Measurements from ENCODE around the gene CST3. TPM values are rescaled to one million over a fixed set of nuclear protein-coding genes. Genes with fewer than 3 reads are reported as not detected.

CST3 gene
- total RNA-seq, 4 donors from 2014 or later: 870 to 2,325 (median 1,540) TPM

DNA sequence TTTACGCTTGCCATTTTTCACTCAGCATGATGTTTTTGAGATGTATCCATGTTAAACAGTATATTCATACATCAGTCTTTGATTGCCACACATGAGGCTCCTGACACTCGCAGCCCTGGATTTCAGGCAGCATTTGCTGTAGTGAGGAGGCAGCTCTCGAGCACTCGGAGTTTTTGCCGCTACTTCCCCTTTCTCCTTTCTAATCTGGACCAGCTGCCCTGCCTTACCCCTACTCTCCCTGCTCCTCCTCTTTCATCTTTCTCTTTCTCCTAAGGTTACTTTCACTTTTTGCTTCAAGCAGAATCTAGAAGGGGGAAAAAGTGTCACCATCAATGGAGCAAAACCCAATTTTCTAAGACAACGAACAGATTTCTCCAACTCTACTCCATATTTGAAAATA is 5.9 kb upstream of the CST3 start:
- H3K36me3 ChIP-seq: no peaks in the 10 kb centered on the region
- no peaks in the 10 kb centered on the region for H3K9me3 ChIP-seq
- no peak for TF ChIP-seq POLR2A (IDR thresholded peaks at IDR 0.05)
- no peak for TF ChIP-seq CTCF (IDR thresholded peaks at IDR 0.05)
- TF ChIP-seq EP300 (IDR thresholded peaks at IDR 0.05): no peak
- H3K4me1 ChIP-seq: peaks cover 0 to 25% (median 0%) of the 10 kb centered on the region in 4 donors
- 71 to 72% methylated on average over 6 of the region's 6 CpGs for WGBS, 2 donors
- H3K27ac ChIP-seq: no peak overlapping the region
- no peak overlapping the region for H3K4me3 ChIP-seq
- DNase-seq (ENCODE audit: low spot score in 2 of 2): peak in 1 of 2 donors; percentile 6
- no peaks in the 10 kb centered on the region for H3K27me3 ChIP-seq

DNA sequence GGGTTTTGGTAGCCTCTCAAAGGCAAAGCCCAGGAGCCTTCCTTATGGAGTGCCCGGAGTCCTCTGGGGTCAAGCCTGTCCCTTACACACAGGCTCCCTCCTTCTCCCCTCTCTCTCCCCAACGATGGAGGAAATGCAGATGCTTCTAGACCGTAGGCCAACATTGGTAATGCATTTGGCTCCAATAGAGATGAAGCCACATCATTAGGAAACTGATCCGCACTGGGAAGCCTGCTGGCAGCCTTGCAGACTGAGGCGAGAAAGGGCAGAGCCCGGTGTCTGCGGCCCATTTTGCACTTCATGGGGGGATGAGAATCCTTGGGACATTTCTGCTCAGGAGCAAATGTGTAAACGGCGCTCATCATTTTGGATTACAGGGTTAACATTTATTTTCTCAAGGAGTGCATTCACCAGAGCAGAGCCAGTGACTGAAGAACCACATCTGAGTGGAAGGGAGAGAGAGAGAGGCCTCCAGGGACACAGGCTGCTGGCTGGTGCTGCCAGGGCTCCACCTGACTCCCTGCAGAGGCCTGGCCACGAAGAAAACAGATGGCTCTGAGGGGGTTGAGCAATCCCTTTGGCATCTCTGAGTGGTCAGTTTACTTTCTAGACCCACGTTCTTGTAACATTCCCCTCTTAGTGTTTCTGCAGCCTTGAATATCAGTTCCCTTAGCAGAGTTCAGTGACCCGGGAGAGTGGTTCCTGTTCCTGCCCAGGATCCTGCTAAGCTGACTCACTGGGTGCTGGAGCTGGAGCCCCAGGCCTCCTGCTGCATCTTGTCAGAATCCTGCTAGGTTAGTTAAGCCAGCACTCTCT is 4.4 kb upstream of the CST3 start:
- Histone ChIP-seq H3K36me3 (no peaks in the 10 kb centered on the region), H3K9me3 (no peaks in the 10 kb centered on the region), H3K4me1 (peaks cover 0 to 32% (median 0%) of the 10 kb centered on the region in 4 donors), H3K27ac (peak overlapping the region in 2 of 4 donors; percentile 19 to 54), H3K27me3 (no peaks in the 10 kb centered on the region), H3K4me3 (no peak overlapping the region)
- 61 to 62% methylated on average over 12 of the region's 12 CpGs for WGBS, 2 donors
- DNase-seq (ENCODE audit: low spot score in 2 of 2): peak in 1 of 2 donors; percentile 43
- peak in 1 of 2 donors; percentile 35 for TF ChIP-seq EP300 (IDR thresholded peaks at IDR 0.05)
- TF ChIP-seq POLR2A (IDR thresholded peaks at IDR 0.05): no peak

GRCh38 chr20:23640671-23641667 is 3.2 kb upstream of the CST3 start:
- no peaks in the 10 kb centered on the region for H3K27me3 ChIP-seq
- H3K4me3 ChIP-seq: no peak overlapping the region
- 75 to 77% methylated on average over 11 of the region's 11 CpGs for WGBS, 2 donors
- no peak overlapping the region for H3K27ac ChIP-seq
- no peaks in the 10 kb centered on the region for H3K9me3 ChIP-seq
- no peak for DNase-seq (ENCODE audit: low spot score in 2 of 2)
- H3K36me3 ChIP-seq: no peaks in the 10 kb centered on the region
- H3K4me1 ChIP-seq: peaks cover 0 to 39% (median 0%) of the 10 kb centered on the region in 4 donors
- TF ChIP-seq CTCF (IDR thresholded peaks at IDR 0.05) (no peak), EP300 (IDR thresholded peaks at IDR 0.05) (no peak), POLR2A (IDR thresholded peaks at IDR 0.05) (no peak)

- peaks cover 0 to 3% (median 0%) of the 10 kb centered on the region in 3 donors for H3K36me3 ChIP-seq
- H3K4me3 ChIP-seq: no peak overlapping the region
- H3K4me1 ChIP-seq: peaks cover 0 to 48% (median 5%) of the 10 kb centered on the region in 4 donors
- H3K9me3 ChIP-seq: no peaks in the 10 kb centered on the region
- no peak for TF ChIP-seq POLR2A (IDR thresholded peaks at IDR 0.05)
- no peak for TF ChIP-seq CTCF (IDR thresholded peaks at IDR 0.05)
- TF ChIP-seq EP300 (IDR thresholded peaks at IDR 0.05): no peak
- H3K27me3 ChIP-seq: no peaks in the 10 kb centered on the region
- DNase-seq (ENCODE audit: low spot score in 2 of 2): no peak
- H3K27ac ChIP-seq: peak overlapping the region in 1 of 4 donors; percentile 17
- 80 to 82% methylated on average over 6 to 8 of the region's 8 CpGs for WGBS, 2 donors
Measured at GRCh38 chr20:23640018-23640601, 2.4 kb upstream of the CST3 start.

- DNase-seq (ENCODE audit: low spot score in 2 of 2): no peak
- no peaks in the 10 kb centered on the region for H3K27me3 ChIP-seq
- no peak for TF ChIP-seq CTCF (IDR thresholded peaks at IDR 0.05)
- no peak for TF ChIP-seq POLR2A (IDR thresholded peaks at IDR 0.05)
- no peak for TF ChIP-seq EP300 (IDR thresholded peaks at IDR 0.05)
- 76 to 88% methylated on average over 8 of the region's 8 CpGs for whole genome bisulfite sequencing, 2 donors
- H3K36me3 ChIP-seq: peaks cover 0 to 9% (median 0%) of the 10 kb centered on the region in 3 donors
- no peaks in the 10 kb centered on the region for H3K9me3 ChIP-seq
- H3K27ac ChIP-seq: peak overlapping the region in 1 of 4 donors; percentile 99
- H3K4me1 ChIP-seq: peaks cover 0 to 54% (median 8%) of the 10 kb centered on the region in 4 donors
- H3K4me3 ChIP-seq: no peak overlapping the region
Measured at GRCh38 chr20:23639490-23639958, 1.8 kb upstream of the CST3 start.
